Activated T-helper 1 cell treated with anti-CD3 and anti-CD28 coated beads, Interleukin-2, amount 50 U/mL, for 16 hours (primary cell): ENCODE measurements around the gene RBM7.

Experiments
- DNase-seq, 2 donors: peaks; one replicate each; pipeline ENCODE4 v3.0.0-alpha.2; 2020; ENCODE audit warnings: low read depth in 1 of 2, low spot score in 1 of 2

Gene RBM7

GRCh38 chr11:114447444-114447843 lies 47.0 kb downstream of the RBM7 start:
- DNase-seq, result no peak

- no peak for DNase-seq
Measured at GRCh38 chr11:114447892-114448291, 47.4 kb downstream of the RBM7 start.

- DNase-seq, result no peak
Measured at GRCh38 chr11:114448749-114449482, 48.5 kb downstream of the RBM7 start.

- no peak for DNase-seq
Measured at GRCh38 chr11:114449845-114450244, 49.4 kb downstream of the RBM7 start.

GRCh38 chr11:114452399-114452798 lies 51.9 kb downstream of the RBM7 start:
- no peak for DNase-seq
